ENCODE results near the gene KMT2C.

GRCh38 chr7:152329469-152329868, 106.3 kb downstream of the KMT2C start:
- TF ChIP-seq BCL11A (tag by site-specific recombination; IDR thresholded peaks at IDR 0.05; ENCODE audit: low read depth) = no peak
- no peak for TF ChIP-seq ZNF221 (tag by site-specific recombination; IDR thresholded peaks at IDR 0.05; ENCODE audit: borderline replicate concordance)
- TF ChIP-seq CTCF (tag by site-specific recombination; IDR thresholded peaks at IDR 0.05) = no peak
- TF ChIP-seq TCF7L2 (IDR thresholded peaks at IDR 0.05; ENCODE audit: borderline replicate concordance, low read depth, low read length) = no peak
- no peak for TF ChIP-seq ZNF830 (tag by site-specific recombination; IDR thresholded peaks at IDR 0.05; ENCODE audit: low read depth)
- no peak for TF ChIP-seq ZBTB8A (tag by site-specific recombination; IDR thresholded peaks at IDR 0.05)
- TF ChIP-seq ZNF266 (tag by site-specific recombination; IDR thresholded peaks at IDR 0.05; ENCODE audit: low read depth) = no peak
- no peak for TF ChIP-seq ZFP3 (tag by site-specific recombination; IDR thresholded peaks at IDR 0.05; ENCODE audit: low read depth)
- no peak for TF ChIP-seq ZFP41 (tag by site-specific recombination; IDR thresholded peaks at IDR 0.05; ENCODE audit: borderline replicate concordance)
- no peak for TF ChIP-seq GLIS1 (tag by site-specific recombination; IDR thresholded peaks at IDR 0.05)
- TF ChIP-seq ZNF18 (tag by site-specific recombination; IDR thresholded peaks at IDR 0.05) = no peak
